Pancreas (tissue), 10 donors: ENCODE data around the gene RER1. TPM values are rescaled to one million over a fixed set of nuclear protein-coding genes. Genes with fewer than 3 reads are reported as not detected.

ENCODE experiments used
- ATAC-seq, 4 donors: fragments of 200-7000 bp; cut with Tn5 transposase; one replicate each; pipeline versions ENCODE4 v1.8.0 to v1.9.1; 2020; ENCODE audit warnings: mild to moderate bottlenecking in 4 of 4, moderate library complexity in 4 of 4
- DNase-seq, 6 donors: peaks; one replicate each; pipeline ENCODE4 v3.0.0-alpha.2; 2020
- FAIRE-seq: peaks from 2 replicates; lab custom pipeline; 2012; peaks lifted over from hg19 to GRCh38; lab: Jason Lieb, UNC
- H3K27ac ChIP-seq, 4 donors: fragments of 200-600 bp; sonication (generic); 1 replicate in 3 of 4; 2 replicates in 1 of 4; pipeline versions ENCODE4 v1.5.0 to v1.8.0; 2020
- H3K27me3 ChIP-seq, 4 donors: fragments of 200-600 bp; one replicate each; pipeline ENCODE4 v1.8.0; 2021
- H3K36me3 ChIP-seq, 3 donors: fragments of 200-600 bp; sonication (generic) in 1 of 3; one replicate each; pipeline versions ENCODE4 v1.5.0 to v1.8.0; 2020 to 2021
- H3K4me1 ChIP-seq, 3 donors: fragments of 200-600 bp; one replicate each; pipeline ENCODE4 v1.8.0; 2021
- H3K4me3 ChIP-seq, 4 donors: fragments of 200-600 bp; sonication (generic) in 2 of 4; one replicate each; pipeline versions ENCODE4 v1.5.0 to v1.8.0; 2020 to 2021
- H3K9me3 ChIP-seq, 4 donors: fragments of 200-600 bp; one replicate each; pipeline ENCODE4 v1.8.0; 2021
- CTCF ChIP-seq, 4 donors: fragments of 200-600 bp; sonication (generic) in 3 of 4; IDR thresholded peaks; one replicate each; pipeline versions ENCODE4 v1.5.0 to v1.8.0; 2021; ENCODE audit warnings: antibody characterized with exemption in 4 of 4
- WGBS, 2 donors: extraction: QIAGEN DNeasy Blood & Tissue Kit; methylation state at CpG; one replicate each; pipeline ENCODE4 v1.1.7; 2013; 5-methylcytosine and 5-hydroxymethylcytosine counted together
- intact Hi-C, 3 donors: fragments of 100-400 bp; cut with DNase I; formaldehyde crosslinking; loops; one replicate each; pipeline versions ENCODE4 v1.11.1 to v1.14.2; 2022
- polyA plus RNA-seq, 2 donors: library from polyadenylated mRNA; stranded (reverse); fragments of 200-250 nt; gene quantifications; one replicate each; pipeline ENCODE4 v1.2.3, GENCODE V29; 2013
- total RNA-seq, 6 donors: library from RNA; stranded (reverse); fragmentation: NEBNext Ultra II Directional in 4 of 6; extraction: Animal tissue kit (Norgen Biotek cat#: 25700) in 4 of 6; gene quantifications; one replicate each; pipeline versions ENCODE4 v1.2.1 to v1.2.4, GENCODE V29; 2021 to 2023
- donor health status: healthy with polysubstance abuse.
- donor health status: DM: no; HTN: no; CAD: no; lungs with moderate emphysema.
- donor health status: DM: no; HTN: no; CAD: no.
- donor health status: control.
- donor health status: control.
- donor health status: Bipolar disorder and iron deficiency.
- donor health status: DM: yes; HTN: yes; CAD: no.
- donor health status: DM: no; HTN: no; CAD: no.
- donor health status: DM: no; HTN: no; CAD: no.
- donor health status: DM: yes; HTN: yes; CAD: no.

RER1 gene
- total and polyA plus RNA-seq, 8 donors: 54.8 to 84.2 (median 70.6) TPM

DNA sequence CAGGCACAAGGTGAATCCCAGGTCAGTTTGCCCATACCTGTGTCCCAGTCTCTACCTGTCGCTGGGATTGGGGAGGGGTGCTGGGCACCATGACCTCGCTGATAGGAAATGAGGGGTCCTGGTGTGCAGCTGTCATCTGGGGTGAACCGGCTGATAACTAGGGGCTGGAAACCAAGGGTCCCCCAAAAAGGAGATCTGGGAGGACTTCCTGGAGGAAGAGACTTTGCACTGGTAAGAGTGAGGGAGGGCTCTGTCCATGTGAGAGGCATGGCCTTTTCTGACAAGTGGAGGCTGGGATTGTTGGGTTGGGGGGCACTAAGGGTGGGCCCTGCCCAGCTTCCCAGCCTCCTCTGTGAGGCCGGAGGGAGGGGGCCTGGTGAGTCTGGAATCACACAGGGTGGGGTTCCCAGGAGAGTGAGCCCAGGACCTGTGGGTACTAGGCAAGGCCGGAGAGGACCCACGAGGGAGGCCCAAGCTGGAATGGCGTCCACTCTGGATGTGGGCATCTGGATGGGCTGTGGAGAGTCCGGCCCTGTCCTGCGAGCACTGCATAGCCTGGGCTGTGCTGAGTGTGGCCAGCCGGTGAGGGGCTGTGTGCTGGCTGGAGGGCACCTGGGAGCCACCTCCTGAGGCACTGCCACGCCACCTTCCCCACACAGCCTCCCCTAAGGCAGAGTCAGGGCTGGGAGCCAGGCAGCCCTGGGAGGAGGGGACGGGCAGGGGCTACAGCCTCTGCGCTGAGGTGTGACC, 25.6 kb downstream of the RER1 start:
- Histone ChIP-seq H3K4me1 (peaks cover 6 to 13% (median 7%) of the 10 kb centered on the region in 3 donors), H3K4me3 (no peak overlapping the region), H3K36me3 (no peaks in the 10 kb centered on the region), H3K27me3 (peaks cover 0 to 11% (median 2%) of the 10 kb centered on the region in 4 donors), H3K9me3 (no peaks in the 10 kb centered on the region), H3K27ac (no peak overlapping the region)
- FAIRE-seq: no peak
- ATAC-seq: no peak
- peak in 2 of 6 donors; percentile 16 to 63 for DNase-seq
- intact Hi-C loops: loop anchor here in 2 of 3 donors (5.0 kb wide), 2 partner anchors 130 to 365 kb away; no protein-coding TSS in a partner anchor
- 57% methylated on average over 13 of the region's 13 CpGs for WGBS, 2 donors
- no peak for TF ChIP-seq CTCF (IDR thresholded peaks at IDR 0.05)

DNA sequence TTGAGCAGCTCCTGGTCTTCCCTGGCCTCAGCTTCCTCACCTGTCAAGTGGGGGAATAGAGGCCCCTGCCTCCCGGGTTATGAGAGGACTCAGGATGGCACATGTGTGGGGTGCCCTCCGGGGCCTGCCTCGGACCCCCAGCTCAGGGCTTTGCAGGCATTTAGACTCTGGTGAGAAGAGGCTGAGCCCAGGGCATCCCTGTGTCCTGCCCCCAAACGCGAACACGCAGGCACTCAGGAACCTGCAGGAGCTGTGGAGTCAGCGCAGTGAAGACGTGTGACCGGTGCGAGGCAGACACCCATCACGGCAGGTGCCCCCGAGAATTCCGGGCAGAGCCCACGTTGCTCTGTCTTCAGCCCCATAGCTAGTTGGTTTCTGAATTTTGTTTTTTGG, 26.2 kb downstream of the RER1 start:
- no peak for ATAC-seq
- DNase-seq: peak in 2 of 6 donors; percentile 13 to 61
- H3K27me3 ChIP-seq: peaks cover 0 to 11% (median 2%) of the 10 kb centered on the region in 4 donors
- intact Hi-C loops: loop anchor here in 2 of 3 donors (5.0 kb wide), 2 partner anchors 129 to 364 kb away; no protein-coding TSS in a partner anchor
- FAIRE-seq: no peak
- H3K4me3 ChIP-seq: no peak overlapping the region
- WGBS, 2 donors: 57 to 63% methylated on average over 14 of the region's 14 CpGs
- H3K4me1 ChIP-seq: peaks cover 6 to 13% (median 7%) of the 10 kb centered on the region in 3 donors
- no peaks in the 10 kb centered on the region for H3K36me3 ChIP-seq
- no peak overlapping the region for H3K27ac ChIP-seq
- H3K9me3 ChIP-seq: no peaks in the 10 kb centered on the region
- TF ChIP-seq CTCF (IDR thresholded peaks at IDR 0.05): no peak

DNA sequence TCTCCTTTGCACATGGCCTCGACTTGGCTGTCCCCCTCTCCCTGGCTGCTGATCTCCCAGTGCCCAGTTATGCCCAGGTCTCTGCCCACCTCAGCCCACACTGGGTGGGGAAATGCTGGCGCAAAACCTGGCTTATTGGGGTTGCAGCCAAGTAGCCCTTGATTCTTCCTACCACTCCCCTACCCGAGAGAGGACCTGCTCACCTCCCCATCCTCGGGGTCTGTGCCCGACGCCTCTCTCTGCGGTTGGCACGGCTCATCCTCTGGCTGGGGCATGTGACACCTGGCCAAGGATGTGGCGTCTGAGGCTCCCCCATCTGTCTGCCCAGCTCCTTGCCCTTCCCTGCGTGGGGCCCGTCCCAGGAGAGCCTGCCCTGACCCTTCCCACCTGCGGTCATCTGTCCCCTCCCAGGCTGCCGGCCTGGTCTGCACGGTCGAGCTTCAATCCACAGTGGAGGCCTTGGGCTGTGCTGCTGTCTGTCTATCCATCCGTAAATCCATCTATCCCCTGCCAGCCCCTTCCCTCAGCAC, 27.2 kb downstream of the RER1 start:
- H3K9me3 ChIP-seq: no peaks in the 10 kb centered on the region
- peaks cover 0 to 11% (median 2%) of the 10 kb centered on the region in 4 donors for H3K27me3 ChIP-seq
- FAIRE-seq (no peak), DNase-seq (peak in 2 of 6 donors; percentile 20 to 58), ATAC-seq (no peak)
- no peaks in the 10 kb centered on the region for H3K36me3 ChIP-seq
- TF ChIP-seq CTCF (IDR thresholded peaks at IDR 0.05): no peak
- intact Hi-C loops: loop anchor here in 2 of 3 donors (5.0 kb wide), 2 partner anchors 128 to 363 kb away; no protein-coding TSS in a partner anchor
- H3K4me1 ChIP-seq: peaks cover 0 to 8% (median 0%) of the 10 kb centered on the region in 3 donors
- no peak overlapping the region for H3K4me3 ChIP-seq
- no peak overlapping the region for H3K27ac ChIP-seq
- WGBS, 2 donors: 41% methylated on average over 16 of the region's 16 CpGs

DNA sequence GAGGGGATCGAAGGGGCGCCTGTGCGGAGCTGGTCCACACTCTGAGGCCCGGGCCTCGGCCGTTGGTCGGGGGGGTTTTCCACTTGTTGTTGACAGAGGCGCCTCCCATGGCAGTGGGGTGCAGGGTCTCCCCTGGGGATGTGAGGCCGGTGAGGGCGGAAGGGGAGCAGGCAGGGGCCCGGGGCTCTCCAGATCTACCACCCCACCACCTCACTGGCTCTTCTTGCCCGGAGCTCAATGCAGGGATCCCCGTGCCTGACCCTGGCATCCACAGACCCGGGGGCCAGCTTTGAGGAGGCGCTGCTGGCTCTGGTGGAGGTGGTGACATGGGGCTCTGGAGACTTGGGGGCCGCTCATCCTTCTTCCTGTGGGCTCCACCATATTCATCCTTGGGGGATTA, 27.8 kb downstream of the RER1 start:
- Histone ChIP-seq H3K4me3 (no peak overlapping the region), H3K27ac (no peak overlapping the region), H3K9me3 (no peaks in the 10 kb centered on the region), H3K27me3 (peaks cover 0 to 11% (median 2%) of the 10 kb centered on the region in 4 donors), H3K36me3 (no peaks in the 10 kb centered on the region), H3K4me1 (peaks cover 0 to 2% (median 0%) of the 10 kb centered on the region in 3 donors)
- FAIRE-seq (no peak), ATAC-seq (no peak), DNase-seq (peak in 2 of 6 donors; percentile 20 to 45)
- TF ChIP-seq CTCF (IDR thresholded peaks at IDR 0.05): no peak
- WGBS, 2 donors: 53 to 59% methylated on average over 14 to 16 of the region's 16 CpGs
- intact Hi-C loops: loop anchor here in 2 of 3 donors (5.0 kb wide), 2 partner anchors 128 to 363 kb away; no protein-coding TSS in a partner anchor
